Measurements from ENCODE around the gene FAM217B. TPM values are rescaled to one million over a fixed set of nuclear protein-coding genes. Genes with fewer than 3 reads are reported as not detected.
A peak's percentile ranks its signal among the peaks of the same experiment; 100 is the strongest.

FAM217B gene
- total RNA-seq, 2 experiments from 2014 or later, result 23.1 to 23.7 TPM

- POLR2A ChIA-PET, result interaction anchor here (0.8 to 3.0 kb wide), 5 partner anchors 10 to 1550 kb away, joined by 3 to 33 read pairs (median 10); partner anchors contain the start of gene VAPB
- Mint-ChIP-seq H3K9me3 (no peaks in the 10 kb centered on the region), H3K4me1 (ENCODE audit: low read depth) (peaks cover 60% of the 10 kb centered on the region), H3K4me3 (peak overlapping the region; percentile 89), H3K27ac (peak overlapping the region; percentile 99), H3K27me3 (no peaks in the 10 kb centered on the region), H3K36me3 (ENCODE audit: low read depth) (peaks cover 38% of the 10 kb centered on the region)
- H3K4me1 ChIP-seq (ENCODE audit: insufficient read depth, low read length), result peaks cover 24% of the 10 kb centered on the region
- H3K9me3 ChIP-seq (ENCODE audit: control insufficient read depth in 1 of 2, insufficient read depth in 1 of 2, low read length in 2 of 2), result peaks cover 0 to 5% of the 10 kb centered on the region in 2 experiments
- TF ChIP-seq, protein P1, sequence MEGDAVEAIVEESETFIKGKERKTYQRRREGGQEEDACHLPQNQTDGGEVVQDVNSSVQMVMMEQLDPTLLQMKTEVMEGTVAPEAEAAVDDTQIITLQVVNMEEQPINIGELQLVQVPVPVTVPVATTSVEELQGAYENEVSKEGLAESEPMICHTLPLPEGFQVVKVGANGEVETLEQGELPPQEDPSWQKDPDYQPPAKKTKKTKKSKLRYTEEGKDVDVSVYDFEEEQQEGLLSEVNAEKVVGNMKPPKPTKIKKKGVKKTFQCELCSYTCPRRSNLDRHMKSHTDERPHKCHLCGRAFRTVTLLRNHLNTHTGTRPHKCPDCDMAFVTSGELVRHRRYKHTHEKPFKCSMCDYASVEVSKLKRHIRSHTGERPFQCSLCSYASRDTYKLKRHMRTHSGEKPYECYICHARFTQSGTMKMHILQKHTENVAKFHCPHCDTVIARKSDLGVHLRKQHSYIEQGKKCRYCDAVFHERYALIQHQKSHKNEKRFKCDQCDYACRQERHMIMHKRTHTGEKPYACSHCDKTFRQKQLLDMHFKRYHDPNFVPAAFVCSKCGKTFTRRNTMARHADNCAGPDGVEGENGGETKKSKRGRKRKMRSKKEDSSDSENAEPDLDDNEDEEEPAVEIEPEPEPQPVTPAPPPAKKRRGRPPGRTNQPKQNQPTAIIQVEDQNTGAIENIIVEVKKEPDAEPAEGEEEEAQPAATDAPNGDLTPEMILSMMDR (IDR thresholded peaks at IDR 0.05), result no peak
- peak overlapping the region; percentile 70 for H3K4me3 ChIP-seq (ENCODE audit: low read length)
- H3K27ac ChIP-seq (ENCODE audit: low read depth in 1 of 2, low read length in 2 of 2), result no peak overlapping the region
- peak in 3 of 14 experiments; percentile 0 to 48 (median 24) for DNase-seq
- no peak for ATAC-seq (ENCODE audit: poor library complexity)
- CTCF ChIA-PET, result interaction anchor here (1.3 kb wide), 1 partner anchor 1948 kb away, joined by 3 read pairs; no protein-coding TSS in a partner anchor
- peaks cover 23% of the 10 kb centered on the region for H3K36me3 ChIP-seq (ENCODE audit: insufficient read depth, low read length)
- H3K27me3 ChIP-seq (ENCODE audit: control insufficient read depth in 1 of 2, insufficient read depth in 2 of 2, low read length in 2 of 2), result no peaks in the 10 kb centered on the region
- intact Hi-C loops (cut with DNase I, micrococcal nuclease), result no loop called here
Observed at GRCh38 chr20:59939052-59939878, 924 bp upstream of the FAM217B start.

GRCh38 chr20:59939879-59940128 lies 385 bp upstream of the FAM217B start:
- peaks cover 58% of the 10 kb centered on the region for H3K4me1 Mint-ChIP-seq (ENCODE audit: low read depth)
- CTCF ChIA-PET, result interaction anchor here (0.9 to 1.2 kb wide), 2 partner anchors 10 to 43 kb away, joined by 4 to 5 read pairs; no protein-coding TSS in a partner anchor
- peak overlapping the region; percentile 46 to 91 for H3K27ac ChIP-seq (ENCODE audit: low read depth in 1 of 2, low read length in 2 of 2)
- POLR2A ChIA-PET, result interaction anchor here (0.7 to 3.0 kb wide), 10 partner anchors 8 to 1551 kb away, joined by 3 to 33 read pairs (median 4); partner anchors contain the start of genes STX16 and VAPB
- peak overlapping the region; percentile 99 for H3K4me3 Mint-ChIP-seq
- H3K36me3 Mint-ChIP-seq (ENCODE audit: low read depth), result peaks cover 43% of the 10 kb centered on the region
- no peaks in the 10 kb centered on the region for H3K27me3 Mint-ChIP-seq
- peaks cover 28% of the 10 kb centered on the region for H3K36me3 ChIP-seq (ENCODE audit: insufficient read depth, low read length)
- peaks cover 0 to 5% of the 10 kb centered on the region in 2 experiments for H3K9me3 ChIP-seq (ENCODE audit: control insufficient read depth in 1 of 2, insufficient read depth in 1 of 2, low read length in 2 of 2)
- H3K4me3 ChIP-seq (ENCODE audit: low read length), result peak overlapping the region; percentile 70
- H3K27me3 ChIP-seq (ENCODE audit: control insufficient read depth in 1 of 2, insufficient read depth in 2 of 2, low read length in 2 of 2), result no peaks in the 10 kb centered on the region
- peak in 2 of 14 experiments; percentile 16 to 42 for DNase-seq
- intact Hi-C loops (cut with DNase I, micrococcal nuclease), result loop anchor here in 1 of 2 experiments (1.0 kb wide), 1 partner anchor 8 kb away; no protein-coding TSS in a partner anchor
- ATAC-seq (ENCODE audit: poor library complexity), result peak; percentile 6
- peak overlapping the region; percentile 99 for H3K27ac Mint-ChIP-seq
- H3K4me1 ChIP-seq (ENCODE audit: insufficient read depth, low read length), result peaks cover 23% of the 10 kb centered on the region
- no peaks in the 10 kb centered on the region for H3K9me3 Mint-ChIP-seq
- TF ChIP-seq, protein P1 (IDR thresholded peaks at IDR 0.05), result no peak

DNA sequence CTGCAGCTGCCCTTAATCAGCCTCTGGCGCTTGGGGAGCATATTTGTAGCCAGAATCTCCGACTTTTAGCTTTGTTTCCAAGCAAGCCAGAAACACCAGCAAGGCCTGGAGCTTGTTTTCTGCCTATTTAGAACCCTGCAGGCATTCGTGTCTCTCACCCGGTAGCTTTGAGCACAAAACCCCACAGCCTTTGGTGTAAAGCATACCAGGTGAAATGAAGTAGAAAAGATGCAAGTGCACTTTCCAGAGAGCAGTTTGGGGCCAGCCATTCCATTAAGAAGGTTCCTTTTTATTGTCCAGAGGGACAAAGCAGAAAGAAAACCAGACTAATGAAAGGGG lies 736 bp downstream of the FAM217B start:
- Mint-ChIP-seq H3K4me3 (peak overlapping the region; percentile 99), H3K4me1 (ENCODE audit: low read depth) (peaks cover 52% of the 10 kb centered on the region), H3K9me3 (no peaks in the 10 kb centered on the region), H3K27me3 (no peaks in the 10 kb centered on the region), H3K36me3 (ENCODE audit: low read depth) (peaks cover 47% of the 10 kb centered on the region), H3K27ac (peak overlapping the region; percentile 99)
- H3K4me3 ChIP-seq (ENCODE audit: low read length), result peak overlapping the region; percentile 70
- POLR2A ChIA-PET, result interaction anchor here (1.3 to 3.0 kb wide), 6 partner anchors 9 to 117 kb away, joined by 4 to 33 read pairs (median 8); no protein-coding TSS in a partner anchor
- ATAC-seq (ENCODE audit: poor library complexity) (no peak), DNase-seq (no peak)
- CTCF ChIA-PET, result interaction anchor here (0.5 to 2.0 kb wide), 5 partner anchors 11 to 1289 kb away, joined by 3 to 5 read pairs (median 3); no protein-coding TSS in a partner anchor
- peaks cover 31% of the 10 kb centered on the region for H3K36me3 ChIP-seq (ENCODE audit: insufficient read depth, low read length)
- TF ChIP-seq, protein P1 (IDR thresholded peaks at IDR 0.05), result no peak
- H3K27ac ChIP-seq (ENCODE audit: low read depth in 1 of 2, low read length in 2 of 2), result peak overlapping the region; percentile 78 to 91
- H3K27me3 ChIP-seq (ENCODE audit: control insufficient read depth in 1 of 2, insufficient read depth in 2 of 2, low read length in 2 of 2), result no peaks in the 10 kb centered on the region
- H3K4me1 ChIP-seq (ENCODE audit: insufficient read depth, low read length), result peaks cover 23% of the 10 kb centered on the region
- intact Hi-C loops (cut with DNase I, micrococcal nuclease), result loop anchor here in 1 of 2 experiments (1.0 kb wide), 1 partner anchor 7 kb away; no protein-coding TSS in a partner anchor
- peaks cover 0 to 5% of the 10 kb centered on the region in 2 experiments for H3K9me3 ChIP-seq (ENCODE audit: control insufficient read depth in 1 of 2, insufficient read depth in 1 of 2, low read length in 2 of 2)
